SK-N-SH (cell line): ENCODE measurements around the gene THEMIS.

Experiments
- RAD21 ChIP-seq: IDR thresholded peaks from 2 replicates; pipeline ENCODE4 v1.6.1; 2012; ENCODE audit warnings: mild to moderate bottlenecking, low read length
- TF ChIP-seq, protein P1 (sequence below): fragments of 200-600 bp; sonication (generic); IDR thresholded peaks from 2 replicates; pipeline ENCODE4 v1.6.1; 2017; ENCODE audit warnings: antibody characterized with exemption, mild to moderate bottlenecking, moderate library complexity

DNA sequence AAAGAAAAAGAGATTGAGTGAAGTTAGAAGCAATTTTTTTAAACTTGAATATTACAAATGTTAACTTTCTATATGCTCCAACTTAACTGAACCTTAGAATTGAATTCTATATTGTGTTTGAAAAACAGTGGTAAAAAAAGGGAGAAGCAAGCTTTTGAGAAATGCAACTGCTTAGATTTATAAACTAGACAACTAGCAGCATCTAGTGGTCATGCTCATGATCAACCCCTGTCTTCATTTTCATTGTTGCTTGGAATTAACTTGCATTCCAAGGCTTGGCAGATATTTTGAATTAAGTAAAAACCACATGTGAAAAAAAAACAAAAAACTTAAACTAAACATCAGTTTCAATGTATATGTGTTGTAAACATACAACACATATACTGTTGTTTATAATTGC is 210.8 kb downstream of the THEMIS start:
- TF ChIP-seq, protein P1, sequence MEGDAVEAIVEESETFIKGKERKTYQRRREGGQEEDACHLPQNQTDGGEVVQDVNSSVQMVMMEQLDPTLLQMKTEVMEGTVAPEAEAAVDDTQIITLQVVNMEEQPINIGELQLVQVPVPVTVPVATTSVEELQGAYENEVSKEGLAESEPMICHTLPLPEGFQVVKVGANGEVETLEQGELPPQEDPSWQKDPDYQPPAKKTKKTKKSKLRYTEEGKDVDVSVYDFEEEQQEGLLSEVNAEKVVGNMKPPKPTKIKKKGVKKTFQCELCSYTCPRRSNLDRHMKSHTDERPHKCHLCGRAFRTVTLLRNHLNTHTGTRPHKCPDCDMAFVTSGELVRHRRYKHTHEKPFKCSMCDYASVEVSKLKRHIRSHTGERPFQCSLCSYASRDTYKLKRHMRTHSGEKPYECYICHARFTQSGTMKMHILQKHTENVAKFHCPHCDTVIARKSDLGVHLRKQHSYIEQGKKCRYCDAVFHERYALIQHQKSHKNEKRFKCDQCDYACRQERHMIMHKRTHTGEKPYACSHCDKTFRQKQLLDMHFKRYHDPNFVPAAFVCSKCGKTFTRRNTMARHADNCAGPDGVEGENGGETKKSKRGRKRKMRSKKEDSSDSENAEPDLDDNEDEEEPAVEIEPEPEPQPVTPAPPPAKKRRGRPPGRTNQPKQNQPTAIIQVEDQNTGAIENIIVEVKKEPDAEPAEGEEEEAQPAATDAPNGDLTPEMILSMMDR, result peak; percentile 61
- peak; percentile 45 for TF ChIP-seq RAD21
